GM19467 (cell line): ENCODE data around the gene GCSH.

Source experiments
- ATAC-seq: cut with Tn5 transposase; IDR thresholded peaks from one replicate; pipeline ENCODE4 v1.9.1; 2021; ENCODE audit warnings: mild to moderate bottlenecking, moderate library complexity; ENCODE audit not compliant: unreplicated experiment

The GCSH gene

DNA sequence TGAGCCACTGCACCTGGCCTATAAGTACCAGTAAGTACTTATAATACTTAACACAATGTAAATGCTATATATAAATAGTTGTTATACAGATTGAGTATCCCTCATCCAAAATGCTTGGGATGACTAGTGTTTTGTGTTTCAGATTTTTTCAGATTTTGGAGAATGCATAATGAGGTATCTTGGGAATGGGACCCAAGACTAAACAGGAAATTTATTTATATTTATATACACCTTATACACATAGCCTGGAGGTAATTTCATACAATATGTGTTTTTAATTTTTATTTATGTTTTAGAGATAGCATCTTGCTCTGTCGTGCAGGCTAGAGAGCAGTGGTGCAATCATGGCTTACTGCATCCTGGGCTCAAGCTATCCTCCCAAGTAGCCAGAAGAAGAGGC, 9.8 kb upstream of the GCSH start:
- ATAC-seq, result no peak

DNA sequence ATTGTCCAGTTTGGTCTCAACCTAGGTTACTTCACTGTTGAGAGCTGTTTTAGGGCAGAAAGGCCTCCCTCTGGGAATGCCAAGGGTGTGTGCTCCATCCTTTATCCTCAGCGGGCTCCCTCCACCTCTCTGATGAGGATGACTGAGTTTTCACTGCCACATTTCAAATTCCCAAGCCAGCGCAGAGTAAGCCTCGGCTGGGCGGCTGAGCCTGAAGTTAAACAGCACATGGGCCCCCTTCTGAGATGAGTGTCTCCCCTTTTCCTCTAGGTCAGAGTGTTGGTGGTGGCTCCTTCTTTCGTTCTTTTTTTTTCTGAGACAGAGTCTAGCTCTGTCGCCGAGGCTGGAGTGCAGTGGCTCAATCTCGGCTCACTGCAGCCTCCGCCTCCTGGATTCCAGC, 5.5 kb upstream of the GCSH start:
- no peak for ATAC-seq

DNA sequence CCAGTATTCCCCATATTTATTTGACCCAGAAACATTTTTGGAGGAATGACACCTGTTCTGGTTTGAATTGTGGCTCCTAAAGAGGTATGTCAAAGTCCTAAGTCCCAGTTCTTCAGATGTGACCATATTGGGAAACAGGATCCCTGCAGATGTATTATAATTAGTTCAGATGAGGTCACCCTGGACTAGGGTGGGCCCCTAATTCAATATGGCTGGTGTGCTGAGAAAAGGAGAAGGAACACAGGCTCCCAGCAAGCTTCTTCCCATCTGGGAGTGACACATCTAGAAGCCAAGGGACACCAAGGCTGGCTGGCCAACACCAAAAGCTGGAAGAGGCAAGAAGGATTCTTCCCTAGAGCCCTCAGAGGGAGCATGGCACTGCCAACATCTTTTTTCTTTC, 3.8 kb upstream of the GCSH start:
- ATAC-seq, result no peak

DNA sequence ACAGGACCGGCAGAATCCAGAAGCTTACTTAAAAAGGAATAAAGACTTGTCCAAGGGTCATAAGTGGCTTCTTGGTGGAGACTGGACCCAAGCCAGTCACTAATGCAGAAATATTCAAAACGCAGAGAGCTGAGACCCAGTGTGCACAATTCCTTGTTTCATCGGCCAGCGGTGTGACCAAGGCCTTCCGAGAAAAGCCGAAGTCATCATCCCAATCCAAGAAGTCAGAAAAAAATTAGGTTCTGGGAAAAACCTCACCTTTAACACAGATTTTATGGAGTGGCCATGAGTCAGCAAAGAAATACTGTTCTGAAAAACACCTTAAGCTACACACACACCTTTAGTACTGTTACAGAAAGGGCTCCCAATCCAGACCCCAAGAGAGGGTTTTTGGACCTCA, 1.0 kb upstream of the GCSH start:
- no peak for ATAC-seq

DNA sequence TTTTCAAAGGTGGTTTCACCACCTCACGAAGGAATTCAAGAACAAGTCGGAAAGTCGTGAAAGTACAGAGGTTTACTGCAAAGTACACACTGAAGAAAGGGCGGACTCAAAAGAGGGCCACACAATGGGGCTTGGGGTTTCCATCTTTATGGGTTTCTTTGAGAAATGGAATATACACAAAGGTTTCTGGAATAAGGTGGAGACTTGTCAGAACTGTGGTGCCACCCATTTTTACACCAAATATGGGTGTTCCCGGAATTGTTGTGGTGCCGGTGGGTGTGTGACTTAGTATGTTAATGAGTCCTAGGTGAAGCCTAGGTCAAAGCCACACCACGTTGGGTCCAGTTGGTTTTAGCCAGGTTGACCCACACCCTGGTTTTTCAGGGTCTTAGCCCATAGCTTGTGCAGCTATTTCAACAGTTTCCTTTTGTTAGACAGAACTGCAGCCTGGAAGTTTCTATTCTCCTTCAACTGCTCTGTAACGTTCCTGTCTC, 567 bp upstream of the GCSH start:
- no peak for ATAC-seq

DNA sequence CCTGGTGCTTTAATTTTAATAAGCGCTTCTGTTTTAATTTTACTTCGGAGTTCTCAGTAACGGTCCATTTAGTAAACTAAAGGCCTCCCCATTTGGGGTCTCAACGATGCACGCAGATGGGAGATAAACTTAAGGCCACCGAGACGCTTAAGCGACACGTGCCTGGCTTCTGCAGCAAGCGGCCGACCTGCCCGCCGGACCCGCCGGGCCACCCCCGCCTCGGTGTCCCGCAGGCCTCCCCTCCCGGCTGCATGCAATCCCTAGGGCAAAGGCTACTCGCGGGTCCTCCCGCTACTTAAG, 592 bp downstream of the GCSH start:
- no peak for ATAC-seq

DNA sequence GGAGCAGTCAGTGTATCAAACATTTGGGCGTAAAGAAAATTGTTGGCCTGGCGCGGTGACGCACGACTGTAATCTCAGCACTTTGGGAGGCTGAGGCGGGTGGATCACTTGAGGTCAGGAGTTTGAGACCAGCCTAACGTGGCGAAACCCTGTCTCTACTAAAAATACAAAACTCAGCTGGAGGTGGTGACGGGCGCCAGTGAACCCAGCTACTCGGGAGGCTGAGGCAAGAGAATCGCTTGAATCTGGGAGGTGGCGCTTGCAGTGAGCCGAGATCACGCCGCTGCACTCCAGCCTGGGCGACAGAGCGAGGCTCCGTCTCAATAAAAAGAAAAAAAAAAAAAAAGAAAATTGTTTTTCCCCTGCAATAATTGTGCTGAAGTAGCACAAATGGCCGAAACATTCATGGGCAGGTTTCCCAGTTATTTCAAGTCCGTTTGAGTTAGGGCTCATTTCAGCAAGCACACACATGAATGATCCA, 1.4 kb downstream of the GCSH start:
- ATAC-seq, result no peak

DNA sequence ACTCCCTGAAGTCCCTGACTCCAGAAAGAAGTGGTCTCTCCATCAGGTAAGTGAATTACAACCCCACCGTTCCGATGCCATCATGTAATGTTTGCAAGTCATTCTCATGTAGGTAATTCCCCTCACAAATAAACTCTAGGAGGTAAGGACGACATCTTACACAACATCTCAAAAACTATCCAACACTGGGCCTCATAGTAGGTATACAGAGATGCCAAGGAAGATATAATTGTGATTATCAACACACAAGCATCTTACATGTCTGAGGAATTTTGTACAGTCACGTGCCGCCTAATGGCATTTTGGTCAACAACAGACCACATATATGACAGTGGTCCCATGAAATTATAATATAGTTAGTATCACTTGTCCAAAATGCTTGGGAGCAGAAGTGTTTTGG, 7.4 kb downstream of the GCSH start:
- ATAC-seq, result no peak

DNA sequence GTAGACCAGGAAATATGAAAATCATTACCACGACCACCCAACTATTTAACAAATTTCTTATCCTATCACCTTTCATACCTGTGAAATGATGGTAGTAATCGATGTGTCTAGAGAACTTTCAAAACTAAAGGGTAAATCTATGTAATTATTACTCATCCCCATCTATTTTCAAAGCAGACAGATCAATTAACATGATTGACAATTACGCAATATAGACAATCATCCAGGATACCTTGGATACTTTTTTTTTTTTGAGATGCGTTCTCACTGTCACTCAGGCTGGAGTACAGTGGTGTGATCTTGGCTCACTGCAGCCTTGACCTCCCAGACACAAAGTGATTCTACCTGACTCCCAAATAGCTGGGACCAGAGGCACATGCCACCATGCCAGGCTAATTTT, 15.2 kb downstream of the GCSH start:
- ATAC-seq, result no peak

DNA sequence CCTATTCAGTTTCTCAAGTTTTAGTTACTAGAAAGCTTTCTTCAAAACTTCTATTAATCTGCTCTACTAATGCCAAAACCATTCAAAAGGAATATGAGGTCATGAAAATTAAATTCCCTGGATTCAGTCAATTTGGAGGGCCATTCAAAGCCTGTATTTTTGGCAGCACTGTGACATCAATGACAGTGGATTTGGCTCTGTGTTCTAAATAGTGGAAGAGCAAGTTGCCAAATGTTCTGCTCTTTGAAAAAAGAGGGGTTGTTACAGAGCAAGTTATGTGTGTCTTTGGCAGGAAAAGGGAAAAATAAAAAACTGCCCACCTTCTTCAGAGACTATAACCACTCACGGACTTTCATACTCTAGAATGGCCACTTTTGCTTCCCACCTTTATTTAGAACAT, 16.0 kb downstream of the GCSH start:
- no peak for ATAC-seq

DNA sequence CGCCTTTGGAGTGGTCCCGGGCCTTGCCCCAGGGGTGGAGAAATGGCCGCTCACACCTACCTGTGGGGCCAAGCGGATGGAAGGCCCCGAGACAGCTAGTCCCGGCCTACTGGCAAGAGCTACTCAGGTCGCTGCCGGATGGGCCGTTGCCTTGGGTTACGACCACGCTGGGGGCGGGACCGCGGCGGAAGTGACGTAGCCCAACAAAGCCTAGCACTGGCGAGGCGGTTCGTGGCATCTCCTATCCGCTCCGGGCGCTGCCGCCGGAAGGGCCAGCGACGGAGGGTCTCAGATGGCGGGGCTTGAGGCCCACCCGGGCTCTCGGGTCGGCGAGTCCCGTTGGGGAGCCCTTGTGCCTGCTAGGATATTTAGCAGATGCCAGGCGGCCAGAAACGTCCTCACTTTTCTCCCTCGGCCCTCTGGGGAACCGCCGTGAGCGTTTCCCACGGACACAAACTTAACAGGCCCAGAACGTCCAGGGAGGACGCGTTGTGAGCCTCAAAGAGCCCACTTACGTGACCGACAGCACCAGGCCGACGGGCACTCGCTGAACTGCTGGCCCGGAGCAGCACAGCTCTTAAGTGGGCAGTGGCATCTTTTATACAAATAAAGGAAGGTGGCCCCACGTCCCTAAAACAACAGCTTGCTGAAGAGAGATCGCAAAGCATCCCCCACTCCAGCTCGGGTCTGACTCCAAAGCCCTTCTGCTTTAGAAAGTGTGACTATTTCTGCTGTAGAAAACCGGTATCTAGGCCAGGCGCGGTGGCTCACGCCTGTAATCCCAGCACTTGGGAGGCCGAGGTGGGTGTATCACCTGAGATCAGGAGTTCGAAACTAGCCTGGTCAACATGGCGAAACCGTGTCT, 18.9 kb downstream of the GCSH start, which contains the start of gene C16orf46:
TSS of gene C16orf46 (minus strand) at position 163 of the 865 bp plus-strand sequence. CDS start 13,283 bp downstream, outside the sequence.
- ATAC-seq, result peak; percentile 97

DNA sequence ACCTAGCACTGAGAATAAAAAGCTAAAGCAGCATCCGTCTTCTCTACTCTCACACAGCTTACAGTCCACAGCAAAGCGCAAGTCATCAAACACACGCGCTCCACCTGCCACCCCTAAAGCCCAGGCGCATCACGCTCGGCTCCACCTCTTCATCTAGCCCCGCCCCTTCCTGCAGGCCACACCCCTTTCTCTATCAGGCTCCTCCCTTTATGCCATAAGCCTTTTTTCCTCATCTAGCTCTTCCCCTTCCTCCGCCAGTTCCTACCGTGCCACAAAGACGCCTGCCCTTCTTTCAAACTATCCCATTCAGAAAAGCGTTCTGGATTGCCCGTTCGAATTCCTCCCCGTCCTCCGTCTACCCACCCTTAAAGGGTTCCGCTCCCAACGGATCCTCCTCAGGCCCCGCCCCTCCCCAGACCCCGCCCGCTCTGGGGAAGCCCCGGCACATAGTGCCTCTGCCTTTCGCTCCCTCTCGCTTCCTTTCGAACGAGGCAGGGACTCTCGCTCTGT, 19.6 kb downstream of the GCSH start:
- ATAC-seq, result peak; percentile 79

DNA sequence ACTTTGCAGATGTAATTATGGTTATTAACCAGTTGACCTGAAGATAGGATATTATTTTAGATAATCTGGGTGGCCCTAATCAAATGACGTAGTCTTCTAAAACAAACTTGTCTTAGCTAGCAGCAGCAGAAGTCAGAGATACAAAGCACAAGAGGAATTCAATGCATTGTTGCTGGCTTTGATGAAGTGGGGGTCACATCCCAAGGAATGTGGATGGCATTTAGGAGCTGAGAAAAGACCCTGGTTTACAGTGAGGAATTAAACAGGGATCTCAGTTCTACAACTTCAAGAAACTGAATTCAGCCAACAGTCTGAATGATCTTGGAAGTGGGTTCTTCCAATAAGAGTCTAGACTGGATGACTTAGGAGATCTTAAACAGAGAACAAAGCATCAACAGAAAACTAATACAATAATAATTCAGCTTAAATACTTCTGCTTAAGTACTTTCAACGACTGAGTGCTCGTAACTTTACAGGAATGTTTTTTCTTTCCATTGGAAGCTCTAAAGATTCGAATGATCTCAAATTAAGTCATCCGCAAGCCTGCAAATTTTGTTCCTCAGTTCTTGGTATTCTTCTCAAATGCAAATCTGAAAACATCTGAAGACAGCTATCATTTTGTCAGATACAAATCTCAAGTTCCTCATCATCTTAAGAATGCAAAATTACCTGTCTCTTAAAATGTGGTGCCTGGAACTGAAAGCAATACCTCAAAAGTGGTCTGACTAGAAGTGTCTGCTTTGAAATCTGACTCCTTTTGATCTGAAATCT, 22.4 kb downstream of the GCSH start:
- ATAC-seq, result no peak

DNA sequence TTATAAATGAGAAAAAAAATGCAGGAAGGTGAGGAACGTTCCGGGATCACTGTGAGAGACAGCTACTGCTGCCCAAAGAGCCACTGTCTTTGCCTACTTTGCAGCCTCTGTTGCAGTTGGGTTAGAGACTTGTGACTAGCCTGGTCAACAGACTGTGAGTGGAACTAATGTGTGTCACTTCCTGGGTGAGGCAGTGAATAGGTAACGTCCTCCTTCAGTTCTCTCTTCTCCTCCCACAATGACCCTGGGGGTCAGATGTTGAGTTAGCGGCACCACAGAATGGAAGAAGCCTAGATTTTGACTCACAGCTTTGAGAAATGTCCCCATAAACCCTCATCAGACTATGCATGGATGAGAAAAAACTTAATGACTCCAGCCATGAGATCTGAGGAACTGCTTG, 24.4 kb downstream of the GCSH start:
- ATAC-seq, result no peak

DNA sequence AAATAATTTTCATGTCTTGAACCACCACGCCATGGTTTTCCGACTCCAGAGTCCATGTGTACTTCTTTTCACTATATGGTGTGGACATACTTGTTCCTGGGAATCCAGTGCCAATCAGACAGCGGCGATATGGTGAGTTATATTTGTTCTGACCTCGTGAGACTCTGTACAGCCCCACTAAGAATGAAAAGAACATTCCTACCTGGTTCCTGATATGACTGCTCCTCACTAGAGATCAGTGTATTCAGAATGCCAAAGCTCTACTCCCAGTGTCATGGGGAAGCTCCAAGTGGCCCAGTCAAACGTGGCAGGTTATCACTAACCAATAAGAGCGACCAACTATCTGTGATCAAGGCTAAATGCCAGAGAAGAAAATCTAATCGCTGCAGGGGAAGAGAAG, 25.2 kb downstream of the GCSH start:
- no peak for ATAC-seq

DNA sequence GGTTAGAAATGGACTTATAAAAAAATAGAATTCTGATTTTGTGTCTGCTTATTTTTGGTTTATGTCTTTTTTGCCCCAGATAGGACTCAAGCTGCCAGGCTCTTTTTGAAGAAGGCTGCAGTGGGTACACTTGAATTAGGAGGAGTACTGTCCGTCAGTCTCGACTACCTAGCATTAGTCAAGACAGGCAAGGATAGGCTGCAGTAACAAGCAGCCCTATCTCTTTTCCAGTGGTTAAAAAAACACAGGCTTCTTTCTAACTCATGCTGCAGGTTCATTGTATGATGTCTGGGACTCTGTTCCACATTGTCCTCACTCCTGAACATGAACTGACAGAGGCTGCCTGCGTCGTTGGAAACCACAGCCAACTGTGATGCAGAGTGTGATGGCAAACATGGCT, 27.1 kb downstream of the GCSH start:
- no peak for ATAC-seq

DNA sequence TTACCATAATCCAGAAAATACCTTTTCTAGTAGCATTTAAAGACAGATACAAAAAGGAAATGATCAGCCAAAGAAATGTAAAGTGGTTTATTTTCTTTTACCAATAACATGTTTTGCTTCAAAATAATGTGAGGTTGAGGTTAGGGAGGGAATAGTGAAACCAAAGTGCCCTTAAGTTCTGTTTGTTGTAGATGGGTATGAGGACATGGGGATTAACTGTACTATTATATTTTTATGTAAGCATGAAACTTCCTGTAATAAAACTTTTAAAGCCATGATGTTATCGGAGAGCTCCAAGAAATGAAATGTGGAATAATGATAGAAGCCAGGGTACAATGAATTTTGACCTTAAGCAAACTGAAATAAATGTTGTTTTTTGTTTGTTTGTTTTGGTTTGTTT, 29.0 kb downstream of the GCSH start:
- no peak for ATAC-seq

DNA sequence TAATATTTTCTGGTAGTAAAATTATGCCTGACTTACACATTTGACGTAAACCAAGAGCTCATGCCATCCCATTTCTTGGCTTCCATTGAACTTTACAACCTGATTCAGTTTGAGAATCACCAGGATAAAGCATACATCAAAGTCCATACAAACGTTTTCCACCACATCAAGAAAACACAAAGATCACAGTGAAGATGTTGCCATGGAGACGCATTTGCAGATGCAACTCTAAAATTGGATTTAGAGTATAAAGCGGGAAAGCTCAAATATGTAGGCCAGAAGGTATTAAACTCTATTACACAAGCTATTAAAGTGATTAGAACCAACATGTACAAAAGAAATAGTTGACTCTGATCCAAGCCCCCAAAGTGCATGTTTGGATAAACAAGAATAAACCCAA, 29.5 kb downstream of the GCSH start:
- ATAC-seq, result no peak

DNA sequence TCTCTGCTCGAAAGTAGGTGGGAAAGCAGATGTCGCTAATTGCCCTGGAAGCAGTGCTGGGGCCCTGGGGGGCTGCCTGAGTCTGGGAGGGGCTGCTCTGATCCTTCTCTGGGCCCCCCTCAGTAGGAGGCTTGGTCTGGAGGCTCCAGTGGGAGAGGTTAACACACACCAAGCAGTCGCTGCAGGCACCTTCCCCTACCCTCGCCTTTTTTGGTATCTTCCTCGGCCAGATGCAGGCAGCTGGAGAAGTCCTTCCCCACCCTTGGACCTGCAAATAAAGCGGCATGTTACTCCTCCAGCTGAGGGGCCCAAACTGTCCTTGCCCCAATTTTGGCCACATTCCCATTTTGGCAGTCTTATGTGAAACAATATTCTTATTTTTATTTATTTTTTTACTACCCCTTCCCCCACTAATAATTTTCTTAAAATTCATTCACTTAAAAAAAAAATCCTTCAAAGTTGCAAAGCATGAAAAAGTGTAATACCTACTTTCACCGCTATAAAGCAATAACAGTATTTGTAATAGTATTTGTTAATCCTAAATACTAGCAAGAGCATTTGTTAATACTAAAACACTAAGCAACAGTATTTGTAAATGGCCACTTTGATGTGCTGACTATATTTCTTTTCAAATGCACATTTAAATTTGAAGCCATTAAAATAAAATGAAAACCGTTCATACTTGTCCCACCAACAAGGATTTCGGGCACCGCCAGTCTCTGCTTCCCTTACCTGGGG, 34.2 kb downstream of the GCSH start:
- ATAC-seq, result no peak

DNA sequence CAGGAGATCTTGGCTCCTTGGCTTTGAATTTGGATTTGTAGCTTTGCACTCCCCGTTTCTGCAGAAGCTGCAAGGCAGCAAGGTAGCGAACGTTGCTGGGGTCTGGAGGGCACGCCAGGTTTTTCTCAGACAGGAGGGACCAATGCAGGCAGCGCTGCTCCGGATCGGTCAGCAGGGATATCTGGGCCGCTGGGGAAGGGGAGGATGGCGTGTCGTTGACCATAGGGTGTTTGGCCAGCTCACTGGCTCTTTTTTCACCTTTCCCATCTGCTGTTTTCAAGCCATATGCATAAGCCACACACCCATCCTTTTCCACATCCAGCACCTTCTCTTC, 34.9 kb downstream of the GCSH start:
- no peak for ATAC-seq

DNA sequence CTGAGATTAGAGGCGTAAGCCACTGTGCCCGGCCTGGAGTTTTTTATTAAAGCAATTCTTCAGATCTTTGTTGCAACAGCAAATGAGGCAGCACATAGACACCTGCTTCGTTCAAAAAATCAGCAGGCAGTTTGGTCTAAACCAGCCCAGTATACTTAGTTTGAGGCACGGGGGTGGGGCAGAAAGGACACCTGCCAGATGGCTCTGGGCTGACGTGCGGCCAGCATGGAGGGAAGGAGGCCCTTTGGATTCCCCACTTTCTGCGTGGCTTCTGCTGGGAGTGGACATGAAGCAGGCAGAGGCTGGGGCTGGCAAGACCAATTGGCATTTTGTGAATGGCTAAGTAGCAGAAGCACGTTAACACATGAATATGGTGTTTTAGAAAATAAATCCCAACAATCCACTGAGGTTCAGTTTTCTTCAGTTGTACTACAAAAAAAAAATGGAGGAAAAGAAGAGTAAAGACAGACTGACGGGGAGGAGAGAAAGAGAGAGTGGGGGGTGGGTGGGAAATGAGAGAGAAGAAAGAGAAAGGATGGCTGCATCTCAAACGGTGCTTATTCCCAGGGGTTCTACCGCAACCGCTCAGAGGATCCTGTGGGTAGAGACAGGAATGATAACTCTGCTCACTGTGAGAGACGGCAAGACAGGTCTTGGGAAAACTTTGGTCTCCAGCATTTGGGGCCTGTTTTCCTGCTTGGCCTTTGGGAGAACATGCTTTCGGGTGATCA, 35.5 kb downstream of the GCSH start:
- no peak for ATAC-seq
